WTC11 (cell line): ENCODE results near the gene POLK.

ENCODE experiments used
- ATF3 ChIP-seq: sonication (generic); formaldehyde crosslinking; conservative IDR thresholded peaks from 2 replicates; pipeline ENCODE4 v1.8.1; 2022; ENCODE audit warnings: mild to moderate bottlenecking, missing genetic modification reagents
- CREB1 ChIP-seq: sonication (generic); formaldehyde crosslinking; IDR thresholded peaks from 2 replicates; pipeline ENCODE4 v1.8.0; 2023; ENCODE audit warnings: mild to moderate bottlenecking, missing genetic modification reagents
- CTCF ChIP-seq: fragments of 200-600 bp; IDR thresholded peaks from 2 replicates; pipeline ENCODE4 v1.8.0; 2022; ENCODE audit warnings: antibody characterized with exemption
- FOXJ3 ChIP-seq: sonication (generic); formaldehyde crosslinking; IDR thresholded peaks from 2 replicates; pipeline ENCODE4 v1.9.0; 2021; ENCODE audit warnings: missing genetic modification reagents, mild to moderate bottlenecking, borderline replicate concordance
- MLX ChIP-seq: sonication (generic); formaldehyde crosslinking; IDR thresholded peaks from 2 replicates; pipeline ENCODE4 v1.8.1; 2023; ENCODE audit warnings: mild to moderate bottlenecking, missing genetic modification reagents, moderate library complexity
- ZNF317 ChIP-seq: sonication (generic); formaldehyde crosslinking; IDR thresholded peaks from 2 replicates; pipeline ENCODE4 v1.8.1; 2023; ENCODE audit warnings: low read depth, mild to moderate bottlenecking, moderate library complexity, missing genetic modification reagents, borderline replicate concordance
- ZNF416 ChIP-seq: fragments of 250-450 bp; sonication (Bioruptor Pico); IDR thresholded peaks from 2 replicates; pipeline ENCODE4 v1.9.0; 2021; ENCODE audit warnings: mild to moderate bottlenecking, inconsistent platforms

- TF ChIP-seq MLX (no peak), ZNF416 (no peak), CREB1 (no peak), CTCF (no peak), ZNF317 (CRISPR knock-in tag) (no peak), ATF3 (CRISPR knock-in tag) (no peak), FOXJ3 (CRISPR knock-in tag) (no peak)
Observed at GRCh38 chr5:75640826-75641225, 129.1 kb downstream of the POLK start.
